SK-N-MC (cell line): ENCODE data around the gene PPM1B.

Source experiments
- EZH2 ChIP-seq: fragments of 200-600 bp; sonication (generic); IDR thresholded peaks from one replicate; pipeline ENCODE4 v1.6.1; 2017; ENCODE audit warnings: antibody characterized with exemption
- POLR2AphosphoS5 ChIP-seq: IDR thresholded peaks from 2 replicates; pipeline ENCODE4 v1.6.1; 2012; ENCODE audit warnings: mild to moderate bottlenecking, low read depth, low read length, borderline replicate concordance

GRCh38 chr2:44200011-44200410, 31.3 kb downstream of the PPM1B start:
- TF ChIP-seq EZH2 (no peak), POLR2AphosphoS5 (no peak)
